ENCODE data around the gene MIER3.

DNA sequence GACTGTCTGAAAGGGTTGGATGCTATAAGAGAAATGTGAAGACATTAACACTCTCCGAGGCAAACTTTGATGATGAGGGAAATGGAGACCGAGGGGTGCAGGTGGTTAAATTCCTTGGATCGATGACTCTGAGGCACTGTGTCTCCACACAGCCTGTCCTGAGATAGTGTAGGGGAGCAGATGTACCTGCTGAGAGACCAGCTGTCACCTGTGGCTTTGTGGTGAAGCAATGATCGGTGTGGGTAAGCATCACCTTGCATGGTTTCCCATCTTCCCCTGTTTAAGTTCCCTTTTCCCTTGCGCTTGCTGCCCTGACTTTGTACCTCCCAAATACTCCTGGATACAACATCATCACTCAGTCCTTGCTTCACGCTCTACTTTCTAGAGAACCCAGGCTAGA is 9.8 kb upstream of the MIER3 start:
- no peak for TF ChIP-seq POLR2A (IDR thresholded peaks at IDR 0.05)
- TF ChIP-seq, protein P1, sequence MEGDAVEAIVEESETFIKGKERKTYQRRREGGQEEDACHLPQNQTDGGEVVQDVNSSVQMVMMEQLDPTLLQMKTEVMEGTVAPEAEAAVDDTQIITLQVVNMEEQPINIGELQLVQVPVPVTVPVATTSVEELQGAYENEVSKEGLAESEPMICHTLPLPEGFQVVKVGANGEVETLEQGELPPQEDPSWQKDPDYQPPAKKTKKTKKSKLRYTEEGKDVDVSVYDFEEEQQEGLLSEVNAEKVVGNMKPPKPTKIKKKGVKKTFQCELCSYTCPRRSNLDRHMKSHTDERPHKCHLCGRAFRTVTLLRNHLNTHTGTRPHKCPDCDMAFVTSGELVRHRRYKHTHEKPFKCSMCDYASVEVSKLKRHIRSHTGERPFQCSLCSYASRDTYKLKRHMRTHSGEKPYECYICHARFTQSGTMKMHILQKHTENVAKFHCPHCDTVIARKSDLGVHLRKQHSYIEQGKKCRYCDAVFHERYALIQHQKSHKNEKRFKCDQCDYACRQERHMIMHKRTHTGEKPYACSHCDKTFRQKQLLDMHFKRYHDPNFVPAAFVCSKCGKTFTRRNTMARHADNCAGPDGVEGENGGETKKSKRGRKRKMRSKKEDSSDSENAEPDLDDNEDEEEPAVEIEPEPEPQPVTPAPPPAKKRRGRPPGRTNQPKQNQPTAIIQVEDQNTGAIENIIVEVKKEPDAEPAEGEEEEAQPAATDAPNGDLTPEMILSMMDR (IDR thresholded peaks at IDR 0.05), result no peak

All from body of pancreas (tissue), 4 donors.